Esophagus squamous epithelium (tissue), 4 donors: ENCODE measurements around the gene FAM90A1.
"Not testable (repeated sequence)": the region's sequence is repeated elsewhere in the genome, so short reads cannot be mapped to it uniquely, and the experiment has no call there.

ENCODE experiments used
- POLR2A ChIP-seq, 4 donors: fragments of 450-650 bp; IDR thresholded peaks; one replicate each; pipeline ENCODE4 v1.6.1; 2017; ENCODE audit warnings: antibody characterized with exemption in 4 of 4, mild to moderate bottlenecking in 4 of 4, moderate library complexity in 3 of 4
- TF ChIP-seq, protein P1 (sequence below), 6 experiments: fragments of 450-650 bp in 4 of 6; fragments of 200-600 bp in 2 of 6; sonication (generic) in 2 of 6; IDR thresholded peaks; one replicate each; pipeline ENCODE4 v1.5.1; 2016 to 2019; ENCODE audit warnings: antibody characterized with exemption in 6 of 6, mild to moderate bottlenecking in 4 of 6, moderate library complexity in 4 of 6

DNA sequence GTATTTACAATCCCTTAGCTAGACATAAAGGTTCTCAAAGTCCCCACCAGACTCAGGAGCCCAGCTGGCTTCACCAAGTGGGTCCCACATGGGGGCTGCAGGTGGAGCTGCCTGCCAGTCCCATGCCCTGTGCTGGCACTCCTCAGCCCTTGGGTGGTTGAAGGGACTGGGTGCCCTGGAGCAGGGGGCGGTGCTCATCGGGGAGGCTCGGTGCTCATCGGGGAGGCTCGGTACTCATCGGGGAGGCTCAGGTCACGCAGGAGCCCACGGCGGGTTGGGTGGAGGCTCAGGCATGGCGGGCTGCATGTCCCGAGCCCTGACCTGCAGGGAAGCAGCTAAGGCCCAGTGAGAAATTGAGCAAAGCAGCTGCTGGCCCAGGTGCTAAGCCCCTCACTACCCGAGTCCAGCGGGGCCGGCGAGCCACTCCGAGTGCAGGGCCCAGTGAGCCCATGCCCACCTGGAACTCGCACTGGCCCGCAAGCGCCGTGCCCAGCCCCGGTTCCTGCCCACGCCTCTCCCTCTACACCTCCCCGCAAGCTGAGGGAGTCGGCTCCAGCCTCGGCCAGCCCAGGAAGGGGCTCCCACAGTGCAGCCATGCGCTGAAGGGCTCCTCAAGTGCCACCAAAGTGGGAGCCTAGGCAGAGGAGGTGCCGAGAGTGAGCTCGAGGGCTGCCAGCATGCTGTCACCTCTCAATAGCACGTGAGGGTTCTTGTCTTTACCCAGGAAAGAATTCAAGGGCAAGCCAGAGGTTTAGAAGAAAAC lies 24.8 kb upstream of the FAM90A1 start:
- TF ChIP-seq POLR2A (IDR thresholded peaks at IDR 0.05), result not testable (repeated sequence)
- TF ChIP-seq, protein P1, sequence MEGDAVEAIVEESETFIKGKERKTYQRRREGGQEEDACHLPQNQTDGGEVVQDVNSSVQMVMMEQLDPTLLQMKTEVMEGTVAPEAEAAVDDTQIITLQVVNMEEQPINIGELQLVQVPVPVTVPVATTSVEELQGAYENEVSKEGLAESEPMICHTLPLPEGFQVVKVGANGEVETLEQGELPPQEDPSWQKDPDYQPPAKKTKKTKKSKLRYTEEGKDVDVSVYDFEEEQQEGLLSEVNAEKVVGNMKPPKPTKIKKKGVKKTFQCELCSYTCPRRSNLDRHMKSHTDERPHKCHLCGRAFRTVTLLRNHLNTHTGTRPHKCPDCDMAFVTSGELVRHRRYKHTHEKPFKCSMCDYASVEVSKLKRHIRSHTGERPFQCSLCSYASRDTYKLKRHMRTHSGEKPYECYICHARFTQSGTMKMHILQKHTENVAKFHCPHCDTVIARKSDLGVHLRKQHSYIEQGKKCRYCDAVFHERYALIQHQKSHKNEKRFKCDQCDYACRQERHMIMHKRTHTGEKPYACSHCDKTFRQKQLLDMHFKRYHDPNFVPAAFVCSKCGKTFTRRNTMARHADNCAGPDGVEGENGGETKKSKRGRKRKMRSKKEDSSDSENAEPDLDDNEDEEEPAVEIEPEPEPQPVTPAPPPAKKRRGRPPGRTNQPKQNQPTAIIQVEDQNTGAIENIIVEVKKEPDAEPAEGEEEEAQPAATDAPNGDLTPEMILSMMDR (IDR thresholded peaks at IDR 0.05), result not testable (repeated sequence)
